IPS-18c (cell line): ENCODE results near the gene PLXDC2.

ENCODE experiments used
- H3K4me3 ChIP-seq: 2 replicates; pipeline ENCODE4 v1.7.0; 2013; ENCODE audit warnings: low read depth, mild to moderate bottlenecking, low read length, moderate library complexity; ENCODE audit not compliant: insufficient read depth
- H3K9me3 ChIP-seq: one replicate; pipeline ENCODE4 v1.6.1; 2013; ENCODE audit warnings: mild to moderate bottlenecking, low read length, moderate library complexity; ENCODE audit not compliant: control insufficient read depth, insufficient read depth

PLXDC2 gene

DNA sequence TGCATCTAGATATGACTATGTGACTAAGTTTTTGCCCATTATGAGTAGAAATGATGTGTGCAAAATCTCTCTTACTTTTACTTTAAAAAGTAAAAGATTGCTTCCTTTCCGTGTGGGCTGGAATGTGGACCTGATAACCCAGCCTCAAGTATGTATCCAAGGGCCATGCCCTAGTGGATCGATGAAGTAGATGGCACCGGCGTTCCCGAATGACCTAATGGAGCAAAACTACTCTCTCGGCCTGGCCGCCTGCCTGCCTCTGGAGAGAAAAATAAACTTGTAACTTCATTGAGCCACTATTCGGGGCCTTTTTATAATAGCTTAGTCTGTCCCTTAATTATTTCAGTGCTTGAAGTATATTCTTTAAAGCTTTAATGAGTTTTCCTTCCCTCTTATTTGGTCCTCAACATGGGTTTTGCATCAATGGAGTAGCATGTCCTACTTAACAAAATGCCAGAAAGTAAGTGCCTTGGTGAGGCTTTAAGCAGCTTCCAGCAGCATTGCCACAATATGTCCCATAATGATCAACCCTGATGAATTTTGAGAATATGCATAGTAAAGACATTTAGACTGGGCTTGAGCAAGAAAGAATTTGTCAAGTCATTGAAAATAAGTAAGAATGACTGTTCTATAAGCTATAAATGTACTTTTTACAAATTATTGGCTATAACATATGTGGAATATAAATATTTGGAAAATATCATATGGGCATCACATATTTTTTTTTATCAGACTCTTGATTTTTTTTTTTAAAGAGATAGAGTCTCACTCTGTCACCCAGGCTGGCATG is 61.4 kb downstream of the PLXDC2 start:
- no peaks in the 10 kb centered on the region for H3K9me3 ChIP-seq
- H3K4me3 ChIP-seq = no peak overlapping the region

DNA sequence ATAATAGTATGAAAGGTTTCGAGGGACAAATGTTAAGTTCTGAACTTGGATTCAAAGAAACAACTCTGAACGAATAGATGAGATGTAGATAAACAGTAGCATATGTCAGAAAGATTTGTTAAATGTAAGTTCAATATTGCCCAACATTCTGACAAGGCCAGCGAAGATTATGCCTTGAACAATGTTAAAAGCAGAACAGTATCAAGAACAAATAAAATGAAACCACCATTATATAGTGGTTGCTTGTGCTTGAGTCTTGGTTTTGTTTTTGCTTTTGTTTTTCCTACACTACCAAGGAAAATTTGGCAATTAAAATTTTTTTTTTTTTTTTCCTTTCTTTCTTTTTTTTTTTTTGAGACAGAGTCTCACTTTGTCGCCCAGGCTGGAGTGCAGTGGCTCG is 66.4 kb downstream of the PLXDC2 start:
- no peak overlapping the region for H3K4me3 ChIP-seq
- H3K9me3 ChIP-seq = no peaks in the 10 kb centered on the region

DNA sequence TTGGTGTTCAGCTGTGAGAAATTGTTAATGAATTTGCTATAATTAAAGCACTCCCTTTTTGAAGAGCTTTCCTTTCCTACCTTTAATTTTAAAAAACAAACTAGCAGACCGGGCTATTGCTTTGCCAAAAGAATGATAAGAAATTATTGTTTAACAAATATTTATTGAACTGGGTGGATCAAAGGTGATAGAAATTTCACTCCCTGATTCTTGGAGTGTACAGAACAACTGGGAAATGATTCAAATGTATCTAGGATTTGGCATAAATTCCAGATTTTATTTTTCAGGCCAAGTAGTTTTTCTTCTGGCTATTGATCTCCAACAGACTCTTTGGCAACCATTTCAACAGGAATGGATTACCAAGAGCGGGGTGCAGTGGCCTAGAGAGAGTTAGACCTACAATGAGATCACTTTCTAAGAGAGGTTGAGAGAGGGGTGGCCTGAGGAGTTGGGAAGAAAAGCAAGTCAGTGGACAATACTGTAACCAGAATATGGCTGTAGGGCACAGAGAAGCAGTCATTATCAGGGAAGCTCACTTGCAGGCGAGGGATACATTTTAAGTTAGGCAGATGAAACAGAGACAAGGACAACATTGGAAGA is 71.9 kb downstream of the PLXDC2 start:
- Histone ChIP-seq H3K4me3 (no peak overlapping the region), H3K9me3 (no peaks in the 10 kb centered on the region)

DNA sequence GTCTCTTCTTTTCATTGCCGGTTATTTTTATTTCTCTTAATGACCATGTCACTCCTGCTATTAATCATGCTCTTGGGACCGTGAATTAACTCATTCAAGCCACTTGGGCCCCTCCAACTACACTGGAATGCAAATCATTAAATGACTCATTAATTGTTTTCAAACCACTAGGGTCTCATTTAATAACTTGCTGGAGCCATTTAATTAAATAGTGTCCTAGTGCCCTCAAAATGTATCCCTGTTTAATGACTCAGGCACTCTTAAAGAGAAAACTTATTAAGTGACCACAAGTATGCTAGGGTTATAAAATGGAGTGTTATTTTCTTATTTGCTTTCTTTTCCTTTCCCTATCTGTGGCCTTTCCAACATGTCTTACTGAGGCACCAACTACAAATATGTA is 73.0 kb downstream of the PLXDC2 start:
- no peak overlapping the region for H3K4me3 ChIP-seq
- no peaks in the 10 kb centered on the region for H3K9me3 ChIP-seq

DNA sequence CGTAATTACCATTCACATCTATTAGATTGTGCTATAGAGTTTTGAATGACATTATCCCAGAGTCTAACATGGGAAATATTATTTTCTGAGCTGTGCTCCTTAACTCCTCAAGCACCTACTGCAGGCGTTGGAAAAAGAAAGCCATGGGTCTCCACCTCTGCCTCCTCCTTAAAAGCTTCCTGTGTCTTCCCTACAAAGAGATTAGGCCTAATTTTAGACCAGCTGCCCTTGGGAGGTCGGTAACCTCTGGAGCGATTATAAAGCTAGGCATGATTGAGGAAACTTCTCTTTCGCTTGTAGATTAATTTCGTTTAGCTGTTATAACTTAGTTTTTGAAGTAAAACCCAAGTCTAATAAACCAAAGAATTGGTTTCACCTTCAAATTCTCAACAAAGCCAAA is 75.2 kb downstream of the PLXDC2 start:
- Histone ChIP-seq H3K4me3 (no peak overlapping the region), H3K9me3 (no peaks in the 10 kb centered on the region)

DNA sequence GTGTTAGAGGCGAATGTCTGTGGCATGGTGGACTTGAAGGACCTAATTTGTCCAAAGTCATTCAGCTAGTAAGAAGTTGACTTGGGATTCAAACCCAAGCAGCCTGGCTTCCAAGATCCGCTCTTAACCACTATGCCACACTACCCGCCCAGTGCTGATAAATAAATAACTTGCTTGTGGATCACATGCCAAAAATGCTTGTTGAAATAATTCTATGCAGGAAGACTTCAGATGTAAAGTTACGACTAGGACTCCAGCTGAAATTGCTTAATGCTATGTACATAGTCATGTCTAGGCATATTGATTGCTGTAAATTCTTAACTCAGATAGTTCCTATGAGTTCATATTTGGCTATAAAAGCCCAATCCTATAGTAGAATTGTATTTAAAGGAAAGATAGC is 76.0 kb downstream of the PLXDC2 start:
- Histone ChIP-seq H3K4me3 (no peak overlapping the region), H3K9me3 (no peaks in the 10 kb centered on the region)

DNA sequence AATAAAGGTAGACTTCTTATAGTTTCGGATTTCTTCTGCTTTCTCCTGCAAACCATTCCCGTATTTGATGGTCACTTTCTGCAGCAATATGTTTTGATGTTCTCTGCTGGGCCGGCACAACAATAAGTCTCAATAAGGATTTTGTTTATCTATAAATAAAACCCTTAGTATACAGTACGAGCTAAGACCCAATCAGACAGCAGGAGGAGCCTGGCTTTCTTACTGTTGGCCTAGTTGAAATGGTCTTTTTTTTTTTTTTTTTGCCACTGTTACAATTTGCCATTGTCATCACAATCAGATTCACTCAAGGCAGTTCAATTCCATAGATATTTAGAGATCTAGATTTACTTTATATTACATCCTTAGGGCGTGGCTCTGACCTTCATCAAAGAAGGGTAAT is 76.4 kb downstream of the PLXDC2 start:
- Histone ChIP-seq H3K4me3 (no peak overlapping the region), H3K9me3 (no peaks in the 10 kb centered on the region)

DNA sequence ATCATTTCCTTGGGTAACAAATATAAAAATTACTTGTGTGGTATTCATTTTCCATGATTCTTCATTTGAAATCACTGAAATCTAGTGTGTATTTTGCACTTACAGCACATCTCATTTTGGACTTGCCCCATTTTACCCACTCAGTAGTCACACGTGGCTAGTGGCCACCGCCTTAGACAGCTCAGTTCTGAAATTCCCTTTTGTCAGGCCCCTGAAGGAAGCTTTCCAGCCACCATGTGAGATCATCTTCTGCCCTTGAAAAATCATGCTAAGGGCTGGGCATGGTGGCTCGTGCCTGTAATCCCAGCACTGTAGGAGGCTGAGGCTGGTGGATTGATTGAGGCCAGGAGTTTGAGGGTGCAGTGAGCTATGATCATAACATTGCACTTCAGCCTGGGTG is 79.3 kb downstream of the PLXDC2 start:
- H3K9me3 ChIP-seq = no peaks in the 10 kb centered on the region

DNA sequence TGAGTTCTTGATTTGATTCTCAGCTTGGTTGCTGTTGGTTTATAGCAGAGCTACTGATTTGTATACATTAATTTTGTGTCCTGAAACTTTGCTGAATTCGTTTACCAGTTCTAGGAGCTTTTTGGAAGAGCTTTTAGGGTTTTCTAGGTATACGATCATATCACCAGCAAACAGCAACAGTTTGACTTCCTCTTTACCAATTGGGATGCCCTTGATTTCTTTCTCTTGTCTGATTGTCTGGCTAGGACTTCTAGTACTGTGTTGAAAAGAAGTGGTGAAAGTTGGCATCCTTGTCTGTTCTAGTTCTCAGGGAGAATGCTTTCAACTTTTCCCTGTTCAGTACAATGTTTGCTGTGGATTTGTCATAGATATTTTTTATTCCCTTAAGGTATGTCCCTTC is 86.2 kb downstream of the PLXDC2 start:
- H3K9me3 ChIP-seq = no peaks in the 10 kb centered on the region
- H3K4me3 ChIP-seq = no peak overlapping the region

More for the DNA sequence above, 79.3 kb downstream of the PLXDC2 start:
- H3K4me3 ChIP-seq = no peak overlapping the region

DNA sequence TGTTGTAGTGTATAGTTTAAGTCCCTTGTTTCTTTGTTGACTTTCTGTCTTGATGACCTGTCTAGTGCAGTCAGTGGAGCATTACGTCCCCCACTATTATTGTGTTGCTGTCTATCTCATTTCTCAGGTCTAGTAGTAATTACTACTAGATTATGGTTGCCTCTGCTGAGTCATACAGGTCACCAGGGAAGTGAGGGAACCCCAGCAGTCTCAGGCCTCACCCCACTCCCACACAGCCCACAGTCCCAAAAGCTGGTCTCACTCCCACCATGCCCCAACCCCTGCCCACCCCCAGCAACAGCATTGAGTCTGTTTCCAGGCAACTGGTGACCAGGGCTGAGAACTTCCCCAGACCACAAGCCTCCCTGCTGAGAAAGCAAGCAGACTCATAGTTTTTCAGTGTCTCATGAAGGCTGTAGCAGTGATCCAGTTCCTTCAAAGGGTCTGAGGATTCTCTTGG is 88.0 kb downstream of the PLXDC2 start:
- no peaks in the 10 kb centered on the region for H3K9me3 ChIP-seq
- no peak overlapping the region for H3K4me3 ChIP-seq

DNA sequence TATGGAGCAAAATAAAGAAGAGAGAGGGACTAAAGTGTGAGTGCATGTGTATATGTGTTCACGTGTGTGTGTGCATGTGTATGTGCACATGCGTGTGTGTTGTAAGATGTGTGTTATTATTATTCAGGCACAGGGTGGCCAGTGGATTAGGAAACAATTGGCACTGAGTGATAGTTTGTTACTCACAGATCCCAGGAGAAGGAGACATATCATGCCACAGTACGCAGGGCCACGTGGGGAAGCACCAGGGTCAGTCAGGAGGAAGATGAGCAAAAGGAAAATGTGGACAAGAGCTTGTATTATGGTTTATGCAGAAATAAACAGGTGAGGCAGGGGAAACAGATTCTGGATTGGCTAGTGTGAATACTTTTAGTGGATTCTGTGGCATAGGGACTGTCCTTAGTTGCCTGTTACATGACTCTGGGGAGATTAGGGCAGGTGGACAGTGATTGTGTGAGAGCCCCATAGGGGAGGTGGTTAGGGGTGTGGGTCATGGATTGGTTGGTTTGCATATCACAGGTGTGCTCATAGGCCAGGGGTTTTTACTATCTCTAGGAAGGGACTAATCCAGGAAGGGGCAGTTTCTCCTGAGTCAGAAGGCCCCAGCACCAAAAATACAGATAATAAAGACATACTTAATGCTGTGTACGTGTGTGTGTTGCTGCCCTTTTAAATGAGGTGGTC is 90.0 kb downstream of the PLXDC2 start:
- Histone ChIP-seq H3K9me3 (no peaks in the 10 kb centered on the region), H3K4me3 (no peak overlapping the region)

DNA sequence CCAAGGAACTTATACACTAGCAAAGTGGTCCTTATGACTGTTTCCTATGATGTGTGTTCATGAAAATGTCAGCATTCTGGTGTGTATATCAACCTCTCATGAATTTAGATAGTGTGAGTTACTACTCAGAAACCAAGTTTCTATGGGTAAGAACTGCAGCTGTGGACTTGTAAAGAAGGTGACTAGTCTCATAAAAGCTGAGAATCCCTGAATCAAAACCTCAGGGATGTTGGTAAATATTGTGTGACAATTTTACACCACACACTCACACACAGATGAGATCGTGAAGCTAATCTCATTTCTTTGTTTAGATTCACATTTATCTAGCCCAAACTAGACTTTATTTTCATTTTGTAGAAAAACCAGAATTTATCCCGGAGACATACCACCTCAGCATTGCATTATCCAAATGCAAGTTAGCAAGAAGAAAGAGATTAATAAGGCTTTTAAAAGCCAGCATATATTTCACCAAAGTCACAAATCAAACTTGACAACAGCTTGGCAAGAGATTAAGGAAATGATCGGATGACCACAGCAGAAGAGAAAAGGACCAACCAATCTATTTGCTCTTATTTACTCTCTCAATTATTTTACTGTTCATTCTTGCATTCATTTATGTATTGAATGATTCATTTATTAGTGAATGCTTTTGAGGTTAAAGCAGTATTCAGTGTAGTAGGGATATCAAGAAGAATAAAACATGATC is 92.9 kb downstream of the PLXDC2 start:
- no peaks in the 10 kb centered on the region for H3K9me3 ChIP-seq
- H3K4me3 ChIP-seq = no peak overlapping the region

DNA sequence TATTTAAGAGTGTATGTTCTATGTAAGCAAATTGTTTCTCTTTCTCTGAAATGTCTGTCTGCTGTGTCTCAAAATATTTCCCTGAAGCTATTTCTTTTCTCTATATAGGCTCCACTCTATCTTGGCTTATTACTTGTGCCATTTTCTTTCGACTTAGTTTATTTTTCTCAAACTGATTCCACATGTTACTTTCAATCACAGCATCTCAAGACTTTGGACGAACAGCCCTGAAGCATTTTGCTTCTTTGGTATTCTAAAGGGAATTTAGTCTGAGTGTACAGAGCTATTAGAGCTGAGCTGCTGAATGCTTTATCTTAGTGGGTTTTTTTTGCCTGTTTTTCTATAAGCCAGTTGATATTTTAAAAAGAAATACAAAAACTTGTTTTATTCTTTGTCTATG is 95.7 kb downstream of the PLXDC2 start:
- no peaks in the 10 kb centered on the region for H3K9me3 ChIP-seq
- no peak overlapping the region for H3K4me3 ChIP-seq

DNA sequence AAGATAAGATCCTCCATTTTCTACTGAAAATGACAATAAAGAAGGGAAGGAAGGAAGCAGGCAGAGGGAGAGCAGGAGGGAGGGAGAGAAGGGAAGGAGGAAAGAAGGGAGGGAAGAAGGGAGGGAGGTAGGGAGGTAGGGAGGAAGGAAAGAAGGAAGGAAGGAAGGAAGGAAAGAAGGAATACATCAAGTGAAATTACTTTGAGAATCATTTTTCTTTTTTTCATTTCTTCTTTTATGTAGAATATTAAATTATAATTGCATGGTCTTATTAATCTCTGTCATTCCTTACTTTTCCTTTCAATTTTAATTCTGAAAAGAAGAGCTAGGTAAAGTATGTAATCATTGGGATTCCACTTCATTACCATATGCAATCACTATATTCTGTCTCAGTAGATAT is 97.8 kb downstream of the PLXDC2 start:
- Histone ChIP-seq H3K4me3 (no peak overlapping the region), H3K9me3 (no peaks in the 10 kb centered on the region)

DNA sequence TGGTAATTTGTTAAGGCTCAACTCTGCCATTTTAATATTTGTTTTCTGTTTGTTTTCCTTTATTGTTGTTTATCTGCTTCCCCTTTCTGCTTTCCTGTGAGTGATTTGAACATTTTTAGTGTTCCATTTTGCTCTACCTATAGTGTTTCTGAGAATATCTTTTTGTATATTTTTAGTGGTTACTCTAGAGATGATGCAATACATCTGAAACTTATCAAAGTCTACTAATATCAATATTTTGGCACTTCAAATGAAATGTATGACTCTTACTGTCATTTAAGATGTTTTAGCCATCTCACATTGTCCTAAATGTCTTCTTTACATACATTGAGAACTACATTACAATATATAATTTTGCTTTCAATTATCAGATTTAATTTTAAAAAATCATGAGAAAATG is 98.9 kb downstream of the PLXDC2 start:
- H3K4me3 ChIP-seq = no peak overlapping the region
- no peaks in the 10 kb centered on the region for H3K9me3 ChIP-seq

DNA sequence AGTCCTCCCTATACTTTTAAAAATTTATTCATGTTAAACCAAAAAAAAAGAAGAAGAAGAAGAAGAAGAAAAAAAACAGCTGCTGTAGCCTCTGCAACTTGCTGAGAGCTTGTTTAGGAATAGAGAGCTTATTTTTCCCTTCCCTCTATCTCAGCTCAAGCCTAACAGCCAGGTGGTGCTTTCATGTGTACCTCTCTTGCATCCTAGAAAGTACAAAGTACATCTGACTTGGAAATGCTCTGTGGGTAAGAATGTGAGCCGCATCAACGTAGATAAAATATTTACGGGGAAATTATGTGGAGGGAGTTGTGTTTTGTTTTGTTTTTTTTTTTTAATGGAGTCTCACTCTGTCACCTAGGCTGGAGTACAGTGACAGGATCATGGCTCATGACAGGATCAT is 99.6 kb downstream of the PLXDC2 start:
- no peak overlapping the region for H3K4me3 ChIP-seq
- no peaks in the 10 kb centered on the region for H3K9me3 ChIP-seq

DNA sequence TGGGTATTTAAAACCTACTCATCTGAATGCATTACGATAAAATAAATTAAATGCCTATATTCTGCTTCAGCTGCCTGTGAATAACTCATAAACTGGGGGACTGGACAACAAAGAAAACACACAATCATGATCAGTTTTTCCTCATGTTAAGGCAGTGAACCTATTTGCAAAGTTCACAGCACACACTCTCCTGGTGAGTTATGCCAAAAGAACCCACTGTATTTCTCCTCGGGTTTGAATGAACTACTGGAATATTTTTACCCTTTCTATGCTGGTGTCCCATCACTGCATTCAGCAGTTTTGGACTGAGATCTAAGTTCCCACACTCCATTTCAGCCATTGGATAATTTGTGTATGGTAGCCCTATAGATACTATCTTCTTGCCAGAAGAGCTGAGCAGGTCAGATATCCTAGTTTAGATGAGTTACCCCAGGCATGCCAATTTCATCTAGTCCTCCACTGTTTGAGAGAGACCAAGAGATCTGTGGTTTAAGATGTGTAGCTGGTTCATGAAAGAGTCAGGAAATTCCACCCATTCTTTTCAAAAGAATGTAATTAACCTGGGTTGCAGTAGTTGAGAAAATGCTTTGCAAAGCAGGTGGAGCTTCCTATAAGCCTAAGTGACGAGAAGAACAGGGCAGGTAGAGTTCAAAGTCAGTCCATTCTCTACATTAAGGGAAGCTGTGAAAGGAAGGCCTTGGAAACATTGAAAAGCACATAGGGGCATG is 101.7 kb downstream of the PLXDC2 start:
- Histone ChIP-seq H3K4me3 (no peak overlapping the region), H3K9me3 (no peaks in the 10 kb centered on the region)
